T-helper 2 cell treated with Interferon-gamma antibody and Interleukin-4, amounts not matched to agents 5 μg/mL and 100 μg/mL, for 36 hours (primary cell): ENCODE data around the gene CEP55.
"Not testable (repeated sequence)": the region's sequence is repeated elsewhere in the genome, so short reads cannot be mapped to it uniquely, and the experiment has no call there.

Source experiments
- DNase-seq: peaks from one replicate; pipeline ENCODE4 v3.0.0; 2021; ENCODE audit warnings: low spot score
- H3K27ac Mint-ChIP-seq: one replicate; pipeline ENCODE4 v1.8.0; 2021; ENCODE audit warnings: mild to moderate bottlenecking, mixed read lengths
- H3K27me3 Mint-ChIP-seq: one replicate; pipeline ENCODE4 v1.8.0; 2021; ENCODE audit warnings: low read depth, mixed read lengths
- H3K36me3 Mint-ChIP-seq: one replicate; pipeline ENCODE4 v1.8.0; 2021; ENCODE audit warnings: low read depth, mixed read lengths
- H3K4me1 Mint-ChIP-seq: one replicate; pipeline ENCODE4 v1.8.0; 2021; ENCODE audit warnings: low read depth, mixed read lengths
- H3K4me3 Mint-ChIP-seq: one replicate; pipeline ENCODE4 v1.8.0; 2022; ENCODE audit warnings: mild to moderate bottlenecking, moderate library complexity, mixed read lengths
- H3K9me3 Mint-ChIP-seq: one replicate; pipeline ENCODE4 v1.8.0; 2021; ENCODE audit warnings: mixed read lengths

The CEP55 gene

GRCh38 chr10:93462881-93463280, 33.5 kb upstream of the CEP55 start:
- DNase-seq = peak; percentile 21
- H3K9me3 Mint-ChIP-seq = peaks cover 1% of the 10 kb centered on the region
- peaks cover 11% of the 10 kb centered on the region for H3K4me1 Mint-ChIP-seq
- peak overlapping the region; percentile 72 for H3K27ac Mint-ChIP-seq
- peak overlapping the region; percentile 10 for H3K4me3 Mint-ChIP-seq
- H3K36me3 Mint-ChIP-seq = no peaks in the 10 kb centered on the region
- no peaks in the 10 kb centered on the region for H3K27me3 Mint-ChIP-seq

- Mint-ChIP-seq H3K36me3 (no peaks in the 10 kb centered on the region), H3K4me1 (peaks cover 11% of the 10 kb centered on the region), H3K27me3 (no peaks in the 10 kb centered on the region), H3K9me3 (peaks cover 2% of the 10 kb centered on the region), H3K27ac (no peak overlapping the region), H3K4me3 (no peak overlapping the region)
- no peak for DNase-seq
Measured at GRCh38 chr10:93463723-93464476, 32.5 kb upstream of the CEP55 start.

- Mint-ChIP-seq H3K36me3 (no peaks in the 10 kb centered on the region), H3K4me3 (no peak overlapping the region), H3K9me3 (peaks cover 2% of the 10 kb centered on the region), H3K27me3 (no peaks in the 10 kb centered on the region), H3K27ac (no peak overlapping the region), H3K4me1 (peaks cover 11% of the 10 kb centered on the region)
- DNase-seq = no peak
Measured at GRCh38 chr10:93464776-93465388, 31.5 kb upstream of the CEP55 start.

GRCh38 chr10:93465806-93466675, 30.4 kb upstream of the CEP55 start:
- DNase-seq = no peak
- peaks cover 11% of the 10 kb centered on the region for H3K4me1 Mint-ChIP-seq
- no peak overlapping the region for H3K4me3 Mint-ChIP-seq
- H3K27ac Mint-ChIP-seq = no peak overlapping the region
- H3K27me3 Mint-ChIP-seq = no peaks in the 10 kb centered on the region
- H3K9me3 Mint-ChIP-seq = peaks cover 2% of the 10 kb centered on the region
- H3K36me3 Mint-ChIP-seq = no peaks in the 10 kb centered on the region

GRCh38 chr10:93467635-93468034, 28.8 kb upstream of the CEP55 start:
- H3K4me3 Mint-ChIP-seq, H3K27ac Mint-ChIP-seq, H3K9me3 Mint-ChIP-seq, H3K4me1 Mint-ChIP-seq, H3K27me3 Mint-ChIP-seq, DNase-seq, H3K36me3 Mint-ChIP-seq: not testable (repeated sequence)

- Mint-ChIP-seq H3K27ac (no peak overlapping the region), H3K4me1 (no peaks in the 10 kb centered on the region)
Measured at GRCh38 chr10:93468461-93469213, 27.8 kb upstream of the CEP55 start.

GRCh38 chr10:93469454-93469853, 27.0 kb upstream of the CEP55 start:
- H3K27me3 Mint-ChIP-seq = no peaks in the 10 kb centered on the region
- H3K36me3 Mint-ChIP-seq = no peaks in the 10 kb centered on the region
- no peak overlapping the region for H3K27ac Mint-ChIP-seq
- H3K9me3 Mint-ChIP-seq = peaks cover 2% of the 10 kb centered on the region
- H3K4me1 Mint-ChIP-seq = no peaks in the 10 kb centered on the region
- H3K4me3 Mint-ChIP-seq = no peak overlapping the region
- DNase-seq = no peak

More at GRCh38 chr10:93468461-93469213, 27.8 kb upstream of the CEP55 start:
- Mint-ChIP-seq H3K27me3 (no peaks in the 10 kb centered on the region), H3K36me3 (no peaks in the 10 kb centered on the region), H3K9me3 (peaks cover 2% of the 10 kb centered on the region), H3K4me3 (no peak overlapping the region)
- no peak for DNase-seq

- DNase-seq = no peak
- H3K27ac Mint-ChIP-seq = no peak overlapping the region
- H3K36me3 Mint-ChIP-seq = no peaks in the 10 kb centered on the region
- H3K4me1 Mint-ChIP-seq = no peaks in the 10 kb centered on the region
- no peak overlapping the region for H3K4me3 Mint-ChIP-seq
- peaks cover 2% of the 10 kb centered on the region for H3K9me3 Mint-ChIP-seq
- no peaks in the 10 kb centered on the region for H3K27me3 Mint-ChIP-seq
Measured at GRCh38 chr10:93471110-93471651, 25.2 kb upstream of the CEP55 start.

- H3K4me3 Mint-ChIP-seq = no peak overlapping the region
- no peak overlapping the region for H3K27ac Mint-ChIP-seq
- H3K36me3 Mint-ChIP-seq = no peaks in the 10 kb centered on the region
- H3K9me3 Mint-ChIP-seq = no peaks in the 10 kb centered on the region
- no peak for DNase-seq
- no peaks in the 10 kb centered on the region for H3K27me3 Mint-ChIP-seq
- no peaks in the 10 kb centered on the region for H3K4me1 Mint-ChIP-seq
Measured at GRCh38 chr10:93473161-93473560, 23.3 kb upstream of the CEP55 start.

- Mint-ChIP-seq H3K27me3 (no peaks in the 10 kb centered on the region), H3K36me3 (no peaks in the 10 kb centered on the region), H3K9me3 (no peaks in the 10 kb centered on the region), H3K4me1 (peaks cover 2% of the 10 kb centered on the region), H3K4me3 (no peak overlapping the region), H3K27ac (no peak overlapping the region)
- DNase-seq = no peak
Measured at GRCh38 chr10:93473804-93474472, 22.5 kb upstream of the CEP55 start.

GRCh38 chr10:93475227-93475626, 21.2 kb upstream of the CEP55 start:
- Mint-ChIP-seq H3K27ac (no peak overlapping the region), H3K4me1 (peaks cover 2% of the 10 kb centered on the region), H3K27me3 (no peaks in the 10 kb centered on the region), H3K4me3 (no peak overlapping the region), H3K36me3 (no peaks in the 10 kb centered on the region), H3K9me3 (no peaks in the 10 kb centered on the region)
- DNase-seq = no peak

GRCh38 chr10:93475871-93476270, 20.5 kb upstream of the CEP55 start:
- no peak overlapping the region for H3K4me3 Mint-ChIP-seq
- peaks cover 3% of the 10 kb centered on the region for H3K4me1 Mint-ChIP-seq
- H3K27me3 Mint-ChIP-seq = no peaks in the 10 kb centered on the region
- DNase-seq = no peak
- H3K36me3 Mint-ChIP-seq = no peaks in the 10 kb centered on the region
- H3K9me3 Mint-ChIP-seq = no peaks in the 10 kb centered on the region
- H3K27ac Mint-ChIP-seq = no peak overlapping the region

- H3K4me3 Mint-ChIP-seq = no peak overlapping the region
- no peak overlapping the region for H3K27ac Mint-ChIP-seq
- no peak for DNase-seq
- no peaks in the 10 kb centered on the region for H3K36me3 Mint-ChIP-seq
- H3K27me3 Mint-ChIP-seq = no peaks in the 10 kb centered on the region
- peaks cover 11% of the 10 kb centered on the region for H3K4me1 Mint-ChIP-seq
- H3K9me3 Mint-ChIP-seq = no peaks in the 10 kb centered on the region
Measured at GRCh38 chr10:93476756-93477155, 19.7 kb upstream of the CEP55 start.
